Transverse colon (tissue), 4 donors: ENCODE results near the gene RPA1. TPM values are rescaled to one million over a fixed set of nuclear protein-coding genes. Genes with fewer than 3 reads are reported as not detected.
"Not testable (repeated sequence)": the region's sequence is repeated elsewhere in the genome, so short reads cannot be mapped to it uniquely, and the experiment has no call there.

ENCODE experiments used
- DNase-seq: peaks from one replicate; pipeline ENCODE4 v3.0.0-alpha.2; 2019
- H3K27ac ChIP-seq, 4 donors: fragments of 200-600 bp; sonication (generic); 2 replicates each; pipeline ENCODE4 v1.5.1; 2016 to 2018; ENCODE audit warnings: inconsistent platforms in 4 of 4
- H3K27me3 ChIP-seq: fragments of 200-600 bp; sonication (generic); 2 replicates; pipeline ENCODE4 v1.5.1; 2017; ENCODE audit warnings: inconsistent platforms
- H3K36me3 ChIP-seq, 4 donors: fragments of 200-600 bp; sonication (generic); 2 replicates each; pipeline ENCODE4 v1.5.1; 2017 to 2019; ENCODE audit warnings: inconsistent platforms in 4 of 4
- H3K4me1 ChIP-seq, 4 donors: fragments of 200-600 bp; sonication (generic); 2 replicates each; pipeline ENCODE4 v1.5.1; 2017 to 2020; ENCODE audit warnings: inconsistent platforms in 4 of 4
- H3K4me3 ChIP-seq, 4 donors: fragments of 200-600 bp; sonication (generic); 1 replicate in 1 of 4; 2 replicates in 3 of 4; pipeline versions ENCODE4 v1.5.1 to v1.6.1; 2017 to 2019; ENCODE audit warnings: inconsistent platforms in 4 of 4
- H3K9me3 ChIP-seq, 2 donors: fragments of 200-600 bp; sonication (generic); 2 replicates each; pipeline ENCODE4 v1.5.1; 2017 to 2019; ENCODE audit warnings: inconsistent platforms in 2 of 2
- CTCF ChIP-seq, 5 experiments: fragments of 200-600 bp in 3 of 5; fragments of 450-650 bp in 2 of 5; sonication (generic) in 3 of 5; IDR thresholded peaks; 1 replicate in 2 of 5; 2 replicates in 3 of 5; pipeline ENCODE4 v1.5.1; 2016 to 2017; ENCODE audit warnings: antibody characterized with exemption in 5 of 5, inconsistent platforms in 3 of 5, mild to moderate bottlenecking in 2 of 5, moderate library complexity in 1 of 5
- EP300 ChIP-seq: sonication (generic); formaldehyde crosslinking; IDR thresholded peaks from one replicate; pipeline ENCODE4 v1.6.1; 2017; ENCODE audit warnings: antibody characterized with exemption, low read depth
- POLR2A ChIP-seq: fragments of 450-650 bp; IDR thresholded peaks from one replicate; pipeline ENCODE4 v1.6.1; 2016; ENCODE audit warnings: antibody characterized with exemption, mild to moderate bottlenecking, moderate library complexity
- POLR2AphosphoS5 ChIP-seq, 3 donors: sonication (generic); formaldehyde crosslinking; IDR thresholded peaks; one replicate each; pipeline ENCODE4 v1.6.1; 2016; ENCODE audit warnings: antibody characterized with exemption in 3 of 3
- WGBS, 2 donors: methylation state at CpG; one replicate each; pipeline ENCODE4 v1.1.5; 2018; ENCODE audit warnings: low coverage in 1 of 2; 5-methylcytosine and 5-hydroxymethylcytosine counted together
- in situ Hi-C, 4 donors: fragments of 200-750 bp; cut with MboI; loops; one replicate each; pipeline versions ENCODE4 v1.15.0 to v1.15.1; 2017; ENCODE audit warnings: low sequenced_read_pairs in 3 of 4, low pct_ligation_motif_present in 1 of 4, low pct_unique_long_range_greater_than_20kb in 1 of 4
- intact Hi-C: fragments of 100-400 bp; cut with DNase I; formaldehyde crosslinking; loops from one replicate; pipeline ENCODE4 v1.15.1; 2023; ENCODE audit warnings: low total_unique reads
- total RNA-seq, 4 donors: library from RNA; depleted of rRNA; stranded (reverse); fragments of >200 nt; gene quantifications; one replicate each; pipeline ENCODE4 v1.1.0, GENCODE V29; 2016

RPA1 gene
- total RNA-seq, 4 donors from 2014 or later: 6.4 to 160 (median 23.9) TPM

GRCh38 chr17:1792495-1793446 is 37.0 kb upstream of the RPA1 start:
- H3K27ac ChIP-seq: no peak overlapping the region
- intact Hi-C loops: no loop called here

GRCh38 chr17:1793447-1793806 is 36.4 kb upstream of the RPA1 start:
- no peak for DNase-seq
- H3K36me3 ChIP-seq: no peaks in the 10 kb centered on the region
- no peak for TF ChIP-seq POLR2AphosphoS5 (IDR thresholded peaks at IDR 0.05)
- no peak for TF ChIP-seq EP300
- no peak for TF ChIP-seq CTCF (IDR thresholded peaks at IDR 0.05)
- no peak for TF ChIP-seq POLR2A
- intact Hi-C loops: no loop called here
- in situ Hi-C loops: no loop called here
- no peak overlapping the region for H3K4me3 ChIP-seq
- H3K27me3 ChIP-seq: no peaks in the 10 kb centered on the region
- WGBS, 2 donors: 95% methylated on average over 1 of the region's 1 CpG; no CpG with 5 or more reads in 1 of the 2 donors
- H3K4me1 ChIP-seq: peaks cover 0 to 23% (median 0%) of the 10 kb centered on the region in 4 donors
- H3K27ac ChIP-seq: no peak overlapping the region
- H3K9me3 ChIP-seq: no peaks in the 10 kb centered on the region

More at GRCh38 chr17:1792495-1793446, 37.0 kb upstream of the RPA1 start:
- peaks cover 3 to 29% (median 4%) of the 10 kb centered on the region in 4 donors for H3K4me1 ChIP-seq
- in situ Hi-C loops: no loop called here
- no peaks in the 10 kb centered on the region for H3K36me3 ChIP-seq
- 76 to 85% methylated on average over 6 to 23 of the region's 23 CpGs for WGBS, 2 donors
- TF ChIP-seq POLR2A (no peak), CTCF (IDR thresholded peaks at IDR 0.05) (no peak), POLR2AphosphoS5 (IDR thresholded peaks at IDR 0.05) (no peak), EP300 (no peak)
- no peaks in the 10 kb centered on the region for H3K27me3 ChIP-seq
- no peak for DNase-seq
- no peak overlapping the region for H3K4me3 ChIP-seq
- H3K9me3 ChIP-seq: no peaks in the 10 kb centered on the region

- H3K9me3 ChIP-seq: no peaks in the 10 kb centered on the region
- peak in 2 of 3 donors; percentile 12 to 24 for TF ChIP-seq POLR2AphosphoS5 (IDR thresholded peaks at IDR 0.05)
- TF ChIP-seq EP300: no peak
- H3K27ac ChIP-seq: peak overlapping the region; percentile 33 to 70 (median 50)
- H3K36me3 ChIP-seq: peaks cover 0 to 16% (median 0%) of the 10 kb centered on the region in 4 donors
- 47 to 63% methylated on average over 1 of the region's 1 CpG for WGBS, 2 donors
- DNase-seq: no peak
- no peaks in the 10 kb centered on the region for H3K27me3 ChIP-seq
- in situ Hi-C loops: no loop called here
- intact Hi-C loops: no loop called here
- H3K4me1 ChIP-seq: peaks cover 0 to 19% (median 0%) of the 10 kb centered on the region in 4 donors
- no peak overlapping the region for H3K4me3 ChIP-seq
Measured at GRCh38 chr17:1796800-1797199, 33.0 kb upstream of the RPA1 start.

GRCh38 chr17:1797323-1797722 is 32.5 kb upstream of the RPA1 start:
- TF ChIP-seq CTCF (IDR thresholded peaks at IDR 0.05) (no peak), EP300 (no peak), POLR2AphosphoS5 (IDR thresholded peaks at IDR 0.05) (no peak), POLR2A (no peak)
- Histone ChIP-seq H3K4me3 (no peak overlapping the region), H3K9me3 (no peaks in the 10 kb centered on the region), H3K27ac (peak overlapping the region; percentile 32 to 70 (median 42)), H3K36me3 (peaks cover 0 to 16% (median 0%) of the 10 kb centered on the region in 4 donors), H3K27me3 (no peaks in the 10 kb centered on the region), H3K4me1 (peaks cover 0 to 19% (median 0%) of the 10 kb centered on the region in 4 donors)
- in situ Hi-C loops: no loop called here
- WGBS, 2 donors: 80 to 88% methylated on average over 3 of the region's 3 CpGs
- DNase-seq: no peak
- intact Hi-C loops: no loop called here

GRCh38 chr17:1797846-1798245 is 32.0 kb upstream of the RPA1 start:
- in situ Hi-C loops, DNase-seq, H3K9me3 ChIP-seq, intact Hi-C loops, H3K4me3 ChIP-seq, H3K27me3 ChIP-seq: not testable (repeated sequence)
- H3K27ac ChIP-seq: peak overlapping the region in 3 of 4 donors; percentile 32 to 70 (median 50)
- WGBS, 2 donors: 95 to 100% methylated on average over 2 to 8 of the region's 8 CpGs
- peaks cover 0 to 19% (median 0%) of the 10 kb centered on the region in 4 donors for H3K4me1 ChIP-seq
- peaks cover 0 to 16% (median 0%) of the 10 kb centered on the region in 4 donors for H3K36me3 ChIP-seq
